HG03460 (cell line): Measurements from ENCODE around the gene GIMAP8.
"Not testable (repeated sequence)": the region's sequence is repeated elsewhere in the genome, so short reads cannot be mapped to it uniquely, and the experiment has no call there.

Source experiments
- ATAC-seq: cut with Tn5 transposase; IDR thresholded peaks from one replicate; pipeline ENCODE4 v1.9.1; 2021; ENCODE audit not compliant: unreplicated experiment

Gene GIMAP8

DNA sequence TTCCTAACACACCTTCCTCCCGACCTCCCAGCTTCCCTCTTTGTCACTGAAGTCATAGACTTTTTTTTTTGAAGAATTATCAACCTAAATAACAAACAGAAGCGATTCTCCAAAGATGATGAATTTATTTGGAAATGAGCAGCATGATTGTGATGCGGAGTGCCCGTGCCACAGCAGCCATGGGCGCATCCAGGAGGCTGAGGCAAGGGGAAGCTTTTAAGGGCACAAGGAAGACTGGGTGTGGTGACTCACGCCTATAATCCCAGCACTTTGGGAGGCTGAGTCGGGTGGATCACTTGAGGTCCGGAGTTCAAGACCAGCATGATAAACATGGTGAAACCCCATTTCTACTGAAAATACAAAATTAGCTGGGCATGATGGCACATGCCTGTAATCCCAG lies 16.2 kb upstream of the GIMAP8 start:
- no peak for ATAC-seq

DNA sequence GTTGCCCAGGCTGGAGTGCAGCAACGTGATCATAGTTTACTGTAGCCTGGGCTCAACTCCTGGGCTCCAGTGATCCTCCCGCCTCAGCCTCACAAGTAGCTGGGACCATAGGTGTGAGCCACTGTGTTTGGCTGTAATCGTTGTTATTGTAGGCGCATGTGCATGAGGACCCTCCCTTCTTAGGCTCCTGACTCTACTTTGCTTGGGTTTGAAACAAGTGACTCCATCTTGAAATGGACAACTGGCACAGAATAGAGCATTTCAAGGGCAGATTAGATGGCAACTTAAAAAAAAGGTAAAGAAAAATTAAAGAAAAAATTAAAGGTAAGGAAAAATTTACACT lies 15.4 kb upstream of the GIMAP8 start:
- no peak for ATAC-seq

DNA sequence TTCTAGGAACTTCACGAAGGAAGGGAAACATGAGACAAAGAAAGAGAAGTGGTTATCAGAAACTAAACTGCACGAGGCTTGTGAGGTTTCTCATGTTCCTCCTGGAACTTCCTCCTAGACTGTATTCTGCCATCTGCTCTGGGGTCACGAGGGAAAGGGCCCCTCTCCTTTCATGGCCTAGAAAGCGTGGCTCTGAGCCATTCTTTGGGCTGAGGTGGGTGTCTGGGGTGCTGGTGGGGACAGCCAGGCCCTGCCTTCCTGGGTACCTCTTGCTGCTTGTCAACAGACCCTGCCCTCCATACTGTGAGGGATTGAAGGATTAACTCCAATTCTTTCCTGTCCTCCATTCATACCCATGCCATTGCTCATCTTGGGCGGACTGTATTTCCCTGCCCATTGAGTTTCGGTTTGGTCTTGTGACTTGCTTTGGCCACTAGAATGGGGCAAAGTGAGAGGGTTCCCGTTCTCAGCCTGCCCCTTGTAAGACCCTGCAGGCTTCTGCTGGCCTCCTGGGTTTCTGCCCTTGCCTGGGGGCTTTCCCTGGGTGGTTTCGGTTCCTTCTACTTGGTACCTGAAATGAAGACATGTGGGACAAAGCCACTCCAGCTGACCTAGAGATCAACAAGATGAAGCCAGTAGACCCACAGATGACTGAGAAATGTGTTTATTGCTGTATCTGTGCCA lies 14.9 kb upstream of the GIMAP8 start:
- peak; percentile 93 for ATAC-seq

DNA sequence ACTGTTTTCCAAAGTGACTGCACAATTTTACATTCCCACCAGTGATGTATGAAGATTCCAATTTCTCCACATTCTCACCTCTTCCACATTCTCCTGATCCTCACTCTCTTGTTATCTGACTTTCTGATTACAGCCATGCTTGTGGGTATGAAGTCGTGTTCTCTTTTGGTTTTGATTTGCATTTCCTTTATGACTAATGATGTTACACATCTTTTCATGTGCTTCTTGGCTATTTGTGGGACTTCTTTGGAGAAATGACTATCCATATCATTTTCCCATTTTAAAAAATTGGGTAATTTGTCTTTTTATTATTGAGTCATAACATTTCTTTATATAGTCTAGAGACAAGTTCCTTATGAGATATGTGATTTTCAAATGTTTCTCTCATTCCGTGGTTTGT lies 10.5 kb upstream of the GIMAP8 start:
- no peak for ATAC-seq

DNA sequence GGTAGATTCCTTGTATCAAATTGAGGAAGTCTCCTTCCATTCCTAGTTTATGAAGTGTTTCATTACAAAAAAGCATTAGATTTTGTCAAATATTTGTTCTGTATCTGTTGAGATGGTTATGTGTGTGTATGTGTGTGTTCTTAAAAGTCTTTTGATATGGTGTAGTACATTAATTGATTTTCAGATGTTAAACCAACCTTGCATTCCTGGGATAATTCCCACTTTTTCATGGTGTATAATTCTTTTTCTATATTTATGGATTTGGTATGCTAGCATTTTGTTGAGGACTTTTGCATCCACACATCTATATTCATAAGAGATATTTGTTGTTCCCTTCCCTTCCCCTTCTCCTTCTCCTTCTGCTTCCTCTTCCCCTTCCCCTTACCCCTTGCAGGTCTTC lies 8.9 kb upstream of the GIMAP8 start:
- no peak for ATAC-seq

DNA sequence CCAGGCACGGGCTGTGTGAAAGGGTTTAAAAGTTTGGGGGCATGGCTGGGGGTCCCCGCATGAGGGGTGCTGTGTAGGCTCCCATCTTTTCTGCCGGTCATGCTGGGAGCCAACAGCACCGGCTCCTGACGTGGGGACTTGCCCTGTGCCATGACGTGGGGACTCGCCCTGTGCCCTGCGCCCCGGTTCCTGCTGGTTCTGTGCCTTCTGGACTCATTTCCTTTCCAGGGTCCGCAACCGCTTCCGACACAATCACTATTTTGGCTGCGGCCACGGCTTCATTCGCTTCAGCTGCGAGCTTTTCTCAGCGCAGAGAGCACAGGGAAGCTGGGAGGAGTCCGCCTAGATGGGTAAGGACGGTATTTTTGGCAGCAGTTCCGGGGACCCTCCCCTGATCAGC lies 7.6 kb upstream of the GIMAP8 start:
- ATAC-seq = no peak

DNA sequence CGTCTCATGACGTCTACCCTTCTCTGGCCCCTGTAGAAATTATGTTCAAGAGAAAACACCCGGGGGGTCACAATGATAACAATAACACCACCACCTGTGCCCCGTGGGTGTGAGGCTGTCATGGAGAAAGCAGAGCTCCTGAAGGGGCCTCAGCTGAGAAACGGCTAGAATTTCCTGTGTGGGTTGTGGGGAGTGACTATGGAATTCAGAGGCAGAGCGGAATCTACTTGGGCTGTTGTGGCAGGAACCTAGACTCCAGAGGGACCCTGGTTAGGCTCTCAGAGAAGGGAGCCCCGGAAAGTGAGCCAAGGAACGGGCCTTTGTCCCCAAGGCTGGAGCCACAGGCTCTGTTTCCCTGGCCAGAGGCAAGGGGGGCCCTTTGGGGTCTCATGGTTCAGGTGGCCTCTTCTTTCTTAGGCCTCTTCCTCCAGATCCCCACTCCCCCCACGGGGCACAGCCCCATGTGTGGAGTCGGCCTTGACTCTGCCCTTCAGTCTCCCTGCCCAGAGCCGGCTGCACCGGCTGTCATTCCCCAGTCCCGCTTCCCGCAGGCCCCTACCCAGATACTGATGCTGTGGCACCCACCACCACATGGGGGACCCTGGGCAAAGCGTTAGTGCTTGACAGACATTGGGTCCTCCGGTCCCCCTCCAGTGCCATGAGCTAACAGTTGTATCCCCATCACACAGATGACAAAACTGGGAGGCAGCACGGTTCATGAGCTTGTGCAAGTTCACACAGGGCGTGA lies 6.5 kb upstream of the GIMAP8 start:
- no peak for ATAC-seq

DNA sequence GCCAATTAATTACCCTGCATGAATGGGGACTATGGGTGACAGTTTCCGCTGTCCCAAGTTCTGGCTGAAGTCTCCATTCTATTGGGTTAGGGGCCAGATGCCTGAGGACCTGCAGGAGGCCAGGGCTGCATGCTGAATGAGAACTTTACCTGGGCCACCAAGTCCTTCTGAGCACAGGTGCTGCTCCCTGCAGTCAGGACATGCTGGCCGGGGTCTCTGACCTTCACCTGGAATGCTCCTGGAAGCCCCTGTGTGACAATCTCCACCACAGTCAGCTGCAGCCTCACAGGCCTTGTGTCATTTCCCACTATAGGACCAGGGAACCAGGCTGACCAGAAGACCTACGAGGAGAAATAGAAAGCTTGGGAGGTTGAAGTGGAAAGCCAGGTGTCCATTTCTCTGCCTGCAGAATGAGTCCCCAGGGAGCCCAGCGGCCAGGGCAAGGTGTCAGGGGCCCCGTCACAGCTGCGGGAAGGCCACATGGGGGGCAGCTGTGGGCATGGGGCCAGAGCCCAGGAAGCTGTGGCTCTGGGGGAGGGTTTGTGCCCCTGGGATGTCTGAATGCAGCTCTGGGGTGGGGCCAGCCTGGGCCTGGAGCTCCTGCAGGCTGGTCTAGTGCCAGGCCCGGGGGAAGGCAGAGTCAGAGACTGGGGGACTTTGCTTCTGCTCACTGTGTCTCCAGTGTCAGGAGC lies 5.6 kb upstream of the GIMAP8 start:
- ATAC-seq = no peak

DNA sequence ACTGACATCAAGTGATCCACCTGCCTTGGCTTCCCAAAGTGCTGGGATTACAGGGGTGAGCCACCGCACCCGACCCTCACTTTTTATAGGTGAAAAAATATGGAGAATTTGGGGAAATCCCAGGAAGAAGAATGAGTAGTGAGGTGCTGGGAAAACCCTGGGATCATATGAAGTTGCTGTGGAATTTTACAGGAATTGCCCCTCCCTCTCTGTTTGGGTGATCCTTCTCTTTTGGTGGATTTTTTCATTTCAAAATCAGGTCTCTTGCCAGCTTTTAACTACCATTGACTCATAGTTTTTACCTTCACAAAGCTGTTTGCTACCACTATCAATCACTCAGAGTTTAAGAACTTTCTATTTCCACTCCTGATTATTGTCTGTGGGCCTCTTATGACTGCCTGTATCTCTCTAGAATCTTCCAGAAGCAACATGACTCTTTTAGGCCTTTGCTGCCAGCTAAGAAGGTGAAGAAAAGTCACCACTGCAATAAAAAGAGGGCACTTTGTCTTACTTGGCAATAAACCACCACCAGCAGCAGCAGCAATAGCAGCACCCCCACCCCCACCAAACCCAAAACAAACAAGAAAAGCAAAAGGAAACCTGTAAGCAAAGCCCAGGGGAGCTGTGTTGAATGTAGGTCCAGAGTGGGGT lies 4.0 kb upstream of the GIMAP8 start:
- ATAC-seq = no peak

DNA sequence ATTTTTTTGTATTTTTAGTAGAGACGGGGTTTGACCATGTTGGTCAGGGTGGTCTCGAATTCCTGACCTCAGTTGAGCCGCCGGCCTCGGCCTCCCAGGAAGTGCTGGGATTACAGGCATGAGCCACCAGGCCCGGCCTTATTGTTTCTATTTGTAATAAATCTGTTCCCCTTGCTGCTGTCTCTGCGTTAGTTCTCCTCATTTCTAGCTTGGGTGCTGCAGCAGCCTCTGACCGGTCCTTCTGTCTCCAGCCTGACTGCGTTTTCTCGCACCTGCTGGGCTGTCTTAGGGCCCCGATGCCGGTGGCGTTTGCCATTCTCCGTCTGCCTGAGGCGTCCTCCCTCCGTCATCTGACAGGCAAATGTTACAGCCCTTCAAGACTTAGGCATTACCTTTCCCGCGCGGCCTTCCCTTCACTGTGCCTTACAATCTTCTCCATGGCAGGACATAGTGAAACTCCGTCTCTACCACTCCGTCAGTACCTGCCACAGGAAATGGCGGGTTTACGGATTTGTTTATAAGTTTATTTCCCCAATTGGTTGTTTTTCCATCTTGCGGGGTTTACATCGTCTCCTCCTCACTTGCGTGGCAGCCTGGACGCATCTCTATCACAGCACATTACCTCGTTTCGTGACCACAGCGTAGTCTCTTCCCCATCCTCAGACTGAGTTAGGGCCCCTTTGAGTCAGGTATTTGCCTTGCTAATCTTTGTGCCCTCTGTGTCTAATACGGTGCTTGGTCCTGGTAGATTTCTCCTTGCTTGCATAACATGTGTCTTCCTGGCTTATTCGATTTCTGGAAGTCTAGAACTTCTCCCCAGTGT lies 2.3 kb upstream of the GIMAP8 start:
- ATAC-seq = no peak

DNA sequence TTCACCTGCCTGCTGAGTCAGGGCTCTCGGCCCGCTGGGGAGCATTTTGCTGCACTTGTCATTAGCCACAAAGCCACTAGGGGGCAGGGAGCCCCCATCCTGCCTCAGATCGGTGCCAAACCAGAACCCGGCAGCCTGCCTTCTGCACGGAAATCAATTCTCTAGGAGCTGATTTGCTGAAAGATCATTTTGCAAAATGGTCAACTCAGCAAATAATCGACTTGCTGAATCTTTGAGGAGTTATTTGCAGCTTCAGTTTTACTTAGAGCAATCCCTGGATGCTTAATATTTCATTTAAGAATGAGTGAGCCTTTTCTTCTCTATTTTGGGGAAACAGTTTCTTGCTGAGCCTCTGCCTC lies 1.7 kb upstream of the GIMAP8 start:
- peak; percentile 36 for ATAC-seq

DNA sequence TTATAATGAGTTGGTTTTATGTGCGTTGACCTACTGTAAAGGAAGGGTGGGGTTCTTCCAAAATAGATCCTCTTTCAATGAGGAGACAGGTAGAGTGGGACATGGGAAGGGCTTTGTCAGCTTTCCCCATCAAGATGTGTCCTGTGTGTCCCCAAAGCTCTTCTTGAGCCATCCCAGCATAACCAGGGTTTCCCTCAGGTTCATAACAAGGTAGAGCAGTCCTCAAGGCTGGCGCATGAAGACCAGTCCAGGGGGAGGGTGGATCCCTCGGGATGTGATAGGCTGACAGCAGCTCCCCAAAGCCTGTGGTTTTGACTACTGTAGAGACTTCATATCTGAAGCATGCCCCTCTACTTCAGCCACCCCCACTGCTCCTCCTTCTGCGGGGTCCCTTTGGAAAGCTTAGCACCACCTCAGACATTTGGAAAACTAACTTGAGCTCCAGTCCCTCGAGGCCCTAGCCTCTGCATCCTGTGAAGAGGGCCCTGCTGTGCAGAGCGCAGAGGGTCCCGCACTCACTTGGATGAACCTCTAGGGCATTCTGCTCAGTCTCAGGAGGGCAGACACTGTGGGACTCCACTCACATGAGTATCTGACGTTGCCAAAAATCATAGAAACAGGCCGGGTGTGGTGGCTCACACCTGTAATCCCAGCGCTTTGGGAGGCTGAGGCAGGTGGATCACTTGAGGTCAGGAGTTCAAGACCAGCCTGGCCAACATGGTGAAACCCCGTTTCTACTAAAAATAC lies 1.1 kb upstream of the GIMAP8 start:
- no peak for ATAC-seq

DNA sequence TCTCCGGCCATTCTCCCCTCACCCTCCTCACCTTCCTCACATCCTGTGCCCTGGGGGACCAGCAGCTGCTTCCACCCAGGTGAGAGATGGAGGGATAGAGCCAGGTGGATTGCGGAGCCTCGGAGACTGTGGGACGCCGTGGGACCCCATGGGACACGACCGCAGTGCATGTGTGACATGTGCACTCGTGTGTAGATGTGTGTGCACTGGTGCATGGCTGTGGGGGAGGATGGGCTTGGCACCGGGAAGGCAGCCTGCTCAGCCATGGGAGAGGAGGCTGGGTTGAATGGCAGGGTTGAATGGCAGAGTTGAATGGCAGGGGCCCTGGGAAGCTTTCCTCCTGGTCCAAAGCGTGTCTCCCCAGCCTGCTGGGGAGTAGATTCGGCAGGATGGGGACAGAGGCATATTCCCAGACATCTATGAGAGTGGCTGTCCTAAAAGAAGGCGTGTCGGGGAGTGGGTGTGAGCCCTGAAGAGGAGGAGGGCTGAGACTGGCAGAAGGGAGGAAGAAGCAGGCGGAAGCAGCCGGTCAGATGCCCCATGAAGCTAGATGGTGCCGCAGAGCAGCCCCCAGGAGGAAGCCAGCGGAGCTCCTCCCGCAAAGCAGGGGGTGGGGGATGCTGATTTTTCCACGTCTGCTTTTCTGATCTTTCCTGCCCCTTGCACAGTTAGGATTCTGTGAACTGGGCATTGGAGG lies 815 bp downstream of the GIMAP8 start:
- ATAC-seq = peak; percentile 51

DNA sequence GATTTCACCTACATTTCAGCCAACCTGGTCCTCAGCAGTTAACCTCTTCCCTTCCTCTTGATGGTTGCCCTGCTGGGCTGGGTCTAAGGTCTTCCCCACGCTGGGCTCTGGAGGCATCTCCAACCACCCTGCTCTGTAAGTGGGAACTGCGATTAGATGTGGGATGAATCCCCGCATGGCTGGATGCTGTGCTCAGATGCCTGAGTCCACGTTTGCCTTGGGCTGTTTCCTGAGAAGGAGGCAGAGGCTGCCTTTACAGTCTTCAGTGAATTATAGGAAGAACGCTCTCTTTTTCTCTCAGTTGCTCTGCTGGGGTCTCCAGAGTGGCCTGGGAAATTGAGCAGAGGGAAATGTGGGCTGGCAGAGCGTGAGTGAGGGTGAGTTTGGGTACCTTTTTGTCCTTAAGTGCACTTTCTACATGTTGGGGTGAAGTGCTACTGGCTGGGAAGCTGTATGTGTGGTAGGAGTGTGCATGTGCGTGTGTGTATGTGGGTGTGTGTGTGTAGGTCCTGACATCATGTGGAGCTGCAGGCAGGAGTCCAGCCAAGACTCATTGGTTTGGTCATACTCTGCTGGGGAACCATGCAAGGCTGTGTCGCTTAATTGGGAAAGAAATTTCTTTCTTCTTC lies 1.5 kb downstream of the GIMAP8 start:
- peak; percentile 0 for ATAC-seq

DNA sequence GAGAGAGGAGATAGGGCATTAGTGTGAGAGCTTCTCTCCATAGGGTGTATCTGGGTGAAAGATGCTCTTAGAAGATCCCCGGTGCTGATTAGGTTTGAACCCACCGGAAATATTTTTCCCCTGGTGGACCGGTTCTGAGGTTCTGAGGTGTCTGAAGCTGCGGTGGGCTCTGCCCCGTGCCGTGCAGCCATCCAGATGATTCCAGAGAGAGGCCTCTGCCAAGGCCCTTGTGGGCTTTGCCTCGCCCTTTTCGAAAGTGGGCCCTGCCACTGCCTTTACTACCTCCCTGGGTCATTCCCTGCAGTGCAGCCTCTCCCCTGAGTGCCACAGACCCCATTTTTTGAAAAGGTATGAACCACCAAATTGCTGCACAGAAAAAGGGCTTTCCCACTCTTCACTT lies 2.8 kb downstream of the GIMAP8 start:
- no peak for ATAC-seq

DNA sequence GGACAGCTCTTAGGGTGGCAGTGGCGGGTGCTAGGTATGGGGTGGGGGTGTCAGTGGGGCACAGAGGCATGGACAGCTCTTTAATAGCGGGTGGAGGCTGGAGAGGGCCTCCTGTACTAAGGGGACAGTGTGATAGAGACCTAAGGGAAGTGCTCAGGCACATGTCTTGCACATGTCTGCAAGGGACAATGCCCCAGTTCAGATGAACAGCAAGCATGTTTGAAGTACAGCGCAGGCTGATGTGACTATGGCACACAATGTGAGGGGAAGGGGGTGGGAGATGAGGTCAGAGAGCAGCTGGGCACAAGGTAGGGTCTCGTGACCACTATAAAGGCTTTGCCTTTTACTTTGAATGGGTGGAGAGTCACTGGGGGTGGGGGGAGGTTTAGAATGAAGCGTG lies 3.5 kb downstream of the GIMAP8 start:
- ATAC-seq = no peak

DNA sequence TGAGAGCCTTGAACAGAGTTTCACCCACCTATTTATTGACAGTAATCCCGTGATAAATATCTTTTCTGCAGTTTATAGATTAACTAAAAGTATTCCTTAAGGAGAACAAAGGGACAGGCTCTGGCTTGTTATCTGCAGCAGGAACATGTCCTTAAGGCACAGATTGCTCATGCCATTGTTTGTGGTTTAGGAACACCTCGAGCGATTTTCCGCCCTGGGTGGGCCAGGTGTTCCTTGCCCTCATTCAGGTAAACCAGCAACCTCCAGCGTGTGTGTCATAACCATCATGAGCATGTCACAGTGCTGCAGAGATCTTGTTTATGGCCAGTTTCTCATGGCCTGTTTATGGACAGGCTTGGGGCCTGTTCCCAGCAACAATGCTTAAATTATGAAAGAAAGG lies 6.6 kb downstream of the GIMAP8 start:
- ATAC-seq = not testable (repeated sequence)

DNA sequence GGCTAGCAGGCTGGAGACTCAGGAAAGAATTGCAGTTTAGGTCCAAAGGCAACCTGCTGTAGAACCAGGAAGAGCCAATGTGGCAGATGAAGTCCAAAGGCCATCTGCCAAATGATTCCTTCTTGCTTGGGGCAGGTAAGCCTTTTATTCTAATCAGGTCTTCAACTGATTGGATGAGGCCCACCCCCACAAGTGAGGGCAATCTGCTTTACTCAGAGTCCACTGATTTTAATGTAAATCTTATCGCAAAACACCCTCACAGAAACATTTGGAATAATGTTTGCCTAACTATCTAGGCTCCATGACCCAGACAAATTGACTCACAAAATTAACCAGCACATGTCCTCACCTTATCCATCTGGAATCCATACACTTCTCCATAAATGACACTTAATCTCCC lies 7.8 kb downstream of the GIMAP8 start:
- ATAC-seq = no peak

DNA sequence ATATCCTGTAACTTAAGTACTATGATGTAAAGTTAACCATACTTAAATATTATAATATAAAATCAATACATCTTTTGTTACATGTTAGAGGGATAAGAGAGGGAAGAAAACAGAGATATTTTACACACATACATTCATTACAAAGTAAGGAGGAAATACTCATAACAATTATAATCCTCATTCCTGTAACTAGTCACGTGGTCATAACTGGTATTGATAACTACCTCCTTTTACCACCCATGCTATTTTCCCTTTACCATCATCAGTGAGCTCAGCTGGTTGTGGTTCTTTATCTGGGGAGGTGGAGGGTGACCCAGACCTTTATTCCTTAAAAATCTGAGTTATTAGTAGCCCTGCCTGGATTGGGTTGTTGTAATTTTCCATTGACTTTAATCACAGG lies 8.3 kb downstream of the GIMAP8 start:
- ATAC-seq = no peak
